A673 (cell line): ENCODE data around the gene GPS1.

Source experiments
- EZH2 ChIP-seq: fragments of 200-600 bp; sonication (generic); IDR thresholded peaks from 2 replicates; pipeline ENCODE4 v1.6.1; 2017; ENCODE audit warnings: borderline replicate concordance, low read depth, mild to moderate bottlenecking, mixed read lengths, antibody characterized with exemption, low read length; ENCODE audit not compliant: poor library complexity, severe bottlenecking
- TF ChIP-seq, protein P1 (sequence below): fragments of 300-800, 200-600 bp; sonication (generic); conservative IDR thresholded peaks from 2 replicates; pipeline ENCODE4 v1.5.1; 2017; ENCODE audit warnings: low read depth, mild to moderate bottlenecking, antibody characterized with exemption, low read length, moderate library complexity, mixed read lengths

DNA sequence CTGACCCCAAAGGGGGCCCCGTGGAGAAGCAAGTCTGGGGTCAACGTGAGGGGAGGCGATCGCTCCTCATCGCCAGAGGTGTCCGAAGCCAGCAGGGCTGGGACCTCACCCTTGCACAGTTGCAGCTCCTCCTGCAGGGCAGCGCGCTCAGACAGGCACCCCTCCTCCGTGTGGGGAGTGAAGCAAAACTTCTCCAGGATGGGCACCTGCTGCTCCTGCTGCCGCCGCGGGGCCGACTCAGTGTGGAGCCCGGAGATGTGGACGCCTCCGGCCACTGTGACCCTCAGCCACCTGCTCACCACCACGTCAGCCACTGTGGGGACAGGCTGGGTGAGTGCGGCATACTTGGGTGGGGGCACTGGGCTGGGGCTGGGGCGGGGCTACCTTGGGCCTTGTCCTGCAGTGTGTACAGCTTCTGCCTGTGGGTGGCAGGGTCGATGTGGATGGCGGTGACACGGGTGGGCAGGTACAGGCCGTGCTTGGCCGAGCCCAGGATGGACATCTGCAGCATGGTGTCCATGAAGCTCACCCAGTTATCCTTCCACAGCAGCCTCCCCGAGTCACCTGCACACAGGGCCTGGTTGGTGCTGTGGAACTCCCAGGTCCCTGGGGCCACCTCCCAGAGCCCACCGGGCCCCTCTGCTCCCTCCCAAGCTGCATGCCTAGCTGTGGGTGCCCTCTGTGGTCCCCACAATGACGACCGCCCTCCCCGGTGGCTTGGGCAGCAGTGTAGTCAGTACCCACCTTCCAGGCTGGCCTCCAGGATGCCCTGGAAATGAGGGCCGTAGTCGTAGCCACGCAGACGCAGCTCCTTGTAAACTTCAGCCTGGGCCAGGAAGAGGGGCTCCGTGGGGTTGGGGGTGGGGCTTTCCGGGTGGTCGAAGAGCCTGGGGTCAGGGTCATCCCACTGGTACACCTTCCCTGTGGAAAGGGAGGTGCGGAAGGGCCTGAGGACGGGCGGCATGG lies 35.5 kb downstream of the GPS1 start:
- TF ChIP-seq, protein P1, sequence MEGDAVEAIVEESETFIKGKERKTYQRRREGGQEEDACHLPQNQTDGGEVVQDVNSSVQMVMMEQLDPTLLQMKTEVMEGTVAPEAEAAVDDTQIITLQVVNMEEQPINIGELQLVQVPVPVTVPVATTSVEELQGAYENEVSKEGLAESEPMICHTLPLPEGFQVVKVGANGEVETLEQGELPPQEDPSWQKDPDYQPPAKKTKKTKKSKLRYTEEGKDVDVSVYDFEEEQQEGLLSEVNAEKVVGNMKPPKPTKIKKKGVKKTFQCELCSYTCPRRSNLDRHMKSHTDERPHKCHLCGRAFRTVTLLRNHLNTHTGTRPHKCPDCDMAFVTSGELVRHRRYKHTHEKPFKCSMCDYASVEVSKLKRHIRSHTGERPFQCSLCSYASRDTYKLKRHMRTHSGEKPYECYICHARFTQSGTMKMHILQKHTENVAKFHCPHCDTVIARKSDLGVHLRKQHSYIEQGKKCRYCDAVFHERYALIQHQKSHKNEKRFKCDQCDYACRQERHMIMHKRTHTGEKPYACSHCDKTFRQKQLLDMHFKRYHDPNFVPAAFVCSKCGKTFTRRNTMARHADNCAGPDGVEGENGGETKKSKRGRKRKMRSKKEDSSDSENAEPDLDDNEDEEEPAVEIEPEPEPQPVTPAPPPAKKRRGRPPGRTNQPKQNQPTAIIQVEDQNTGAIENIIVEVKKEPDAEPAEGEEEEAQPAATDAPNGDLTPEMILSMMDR, result no peak
- TF ChIP-seq EZH2, result no peak
